ENCODE data around the gene PROS1. TPM values are rescaled to one million over a fixed set of nuclear protein-coding genes. Genes with fewer than 3 reads are reported as not detected.

PROS1 gene
- total and polyA plus RNA-seq, 2 donors (not counting 1 experiment from before 2014, with no cell fraction given) = 0.03 TPM; not detected in 1

GRCh38 chr3:93936549-93936948 lies 37.1 kb downstream of the PROS1 start:
- H3K36me3 ChIP-seq (replicated peaks in 1 of 2; ENCODE audit: control extremely low read depth in 1 of 2, control insufficient read depth in 1 of 2, extremely low read depth in 1 of 2, insufficient read depth in 2 of 2, low read length in 1 of 2) = no peaks in the 10 kb centered on the region
- no peaks in the 10 kb centered on the region for H3K4me1 ChIP-seq (ENCODE audit: control insufficient read depth in 2 of 2, insufficient read depth in 2 of 2, low read length in 2 of 2)
- ATAC-seq (ENCODE audit: low read depth) = no peak
- no peak overlapping the region for H3K27ac ChIP-seq (ENCODE audit: low read length in 2 of 2)
- H3K4me1 Mint-ChIP-seq = no peaks in the 10 kb centered on the region
- no peak overlapping the region for H3K4me3 Mint-ChIP-seq
- H3K9me3 ChIP-seq (ENCODE audit: control extremely low read depth in 1 of 3, control insufficient read depth in 2 of 3, insufficient read depth in 1 of 3, low read length in 2 of 3) = no peaks in the 10 kb centered on the region
- intact Hi-C loops (cut with micrococcal nuclease) = no loop called here
- H3K79me2 ChIP-seq (ENCODE audit: control insufficient read depth, insufficient read depth, low read length) = no peaks in the 10 kb centered on the region
- no peak overlapping the region for H3K9ac ChIP-seq (ENCODE audit: low read length)
- H3K27me3 ChIP-seq (replicated peaks in 1 of 4; ENCODE audit: control extremely low read depth in 1 of 4, control insufficient read depth in 3 of 4, insufficient read depth in 4 of 4, low read length in 3 of 4) = no peaks in the 10 kb centered on the region
- no peak for DNase-seq
- no peak overlapping the region for H3K4me2 ChIP-seq (replicated peaks; ENCODE audit: low read depth, low read length, poor library complexity, severe bottlenecking)
- no peaks in the 10 kb centered on the region for H4K20me1 ChIP-seq (ENCODE audit: control insufficient read depth, insufficient read depth, low read length, poor library complexity, severe bottlenecking)
- H3K27me3 Mint-ChIP-seq = no peaks in the 10 kb centered on the region
- no CpG with 5 or more reads among the region's 1 CpG for WGBS (ENCODE audit: insufficient coverage)
- ChIA-PET POLR2A (no interaction called here), CTCF (no interaction called here)
- no peaks in the 10 kb centered on the region for H3K9me3 Mint-ChIP-seq (ENCODE audit: insufficient read depth)
- H2AFZ ChIP-seq (ENCODE audit: insufficient read depth, low read depth, low read length, poor library complexity, severe bottlenecking) = no peak overlapping the region
- H3K27ac Mint-ChIP-seq = no peak overlapping the region
- no peak for TF ChIP-seq EZH2 (IDR thresholded peaks at IDR 0.05; ENCODE audit: borderline replicate concordance, insufficient read depth, low read depth, low read length, poor library complexity, severe bottlenecking)
- no peak for TF ChIP-seq CTCF (IDR thresholded peaks at IDR 0.05)
- no peak overlapping the region for H3K4me3 ChIP-seq (ENCODE audit: control extremely low read depth in 1 of 5, extremely low read depth in 1 of 5, insufficient read depth in 1 of 5, low read depth in 2 of 5, low read length in 4 of 5)

GRCh38 chr3:93934366-93935046 lies 39.2 kb downstream of the PROS1 start:
- intact Hi-C loops (cut with micrococcal nuclease) = no loop called here
- Histone ChIP-seq H3K4me3 (ENCODE audit: control extremely low read depth in 1 of 5, extremely low read depth in 1 of 5, insufficient read depth in 1 of 5, low read depth in 2 of 5, low read length in 4 of 5) (no peak overlapping the region), H3K4me2 (replicated peaks; ENCODE audit: low read depth, low read length, poor library complexity, severe bottlenecking) (no peak overlapping the region), H2AFZ (ENCODE audit: insufficient read depth, low read depth, low read length, poor library complexity, severe bottlenecking) (no peak overlapping the region), H4K20me1 (ENCODE audit: control insufficient read depth, insufficient read depth, low read length, poor library complexity, severe bottlenecking) (no peaks in the 10 kb centered on the region), H3K79me2 (ENCODE audit: control insufficient read depth, insufficient read depth, low read length) (no peaks in the 10 kb centered on the region), H3K27ac (ENCODE audit: low read length in 2 of 2) (no peak overlapping the region), H3K4me1 (ENCODE audit: control insufficient read depth in 2 of 2, insufficient read depth in 2 of 2, low read length in 2 of 2) (no peaks in the 10 kb centered on the region), H3K27me3 (replicated peaks in 1 of 4; ENCODE audit: control extremely low read depth in 1 of 4, control insufficient read depth in 3 of 4, insufficient read depth in 4 of 4, low read length in 3 of 4) (no peaks in the 10 kb centered on the region), H3K9me3 (ENCODE audit: control extremely low read depth in 1 of 3, control insufficient read depth in 2 of 3, insufficient read depth in 1 of 3, low read length in 2 of 3) (no peaks in the 10 kb centered on the region), H3K9ac (ENCODE audit: low read length) (no peak overlapping the region), H3K36me3 (replicated peaks in 1 of 2; ENCODE audit: control extremely low read depth in 1 of 2, control insufficient read depth in 1 of 2, extremely low read depth in 1 of 2, insufficient read depth in 2 of 2, low read length in 1 of 2) (no peaks in the 10 kb centered on the region)
- POLR2A ChIA-PET = no interaction called here
- Mint-ChIP-seq H3K4me1 (no peaks in the 10 kb centered on the region), H3K27me3 (no peaks in the 10 kb centered on the region), H3K4me3 (no peak overlapping the region), H3K9me3 (ENCODE audit: insufficient read depth) (no peaks in the 10 kb centered on the region), H3K27ac (no peak overlapping the region)
- TF ChIP-seq CTCF (IDR thresholded peaks at IDR 0.05) (no peak), EZH2 (IDR thresholded peaks at IDR 0.05; ENCODE audit: borderline replicate concordance, insufficient read depth, low read depth, low read length, poor library complexity, severe bottlenecking) (no peak)
- ATAC-seq (ENCODE audit: low read depth) = no peak
- DNase-seq = no peak
- 60% methylated on average over 1 of the region's 5 CpGs for WGBS (ENCODE audit: insufficient coverage)
- CTCF ChIA-PET = no interaction called here
